ENCODE measurements around the gene CAPN5.

Gene CAPN5

DNA sequence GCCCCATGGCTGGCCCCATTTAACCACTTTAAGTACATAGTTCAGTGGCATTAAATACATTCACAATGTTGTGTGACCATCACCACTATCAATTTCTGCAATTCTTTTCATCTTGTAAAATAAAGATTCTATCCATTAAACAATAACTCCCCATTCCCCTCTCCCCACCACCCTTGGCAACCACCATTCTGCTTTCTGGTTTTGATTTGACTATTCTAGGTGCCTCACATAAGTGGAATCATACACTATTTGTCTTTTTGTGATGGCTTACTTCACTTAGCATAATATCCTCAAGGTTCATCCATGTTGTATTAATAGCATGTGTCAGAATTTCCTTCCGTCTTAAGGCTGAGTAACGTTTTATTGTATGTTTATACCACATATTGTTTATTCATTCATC, 68.3 kb downstream of the CAPN5 start:
- DNase-seq (ENCODE audit: low spot score): no peak
- in situ Hi-C loops (cut with MboI; ENCODE audit: low pct_unique_long_range_greater_than_20kb, low sequenced_read_pairs, unreplicated experiment): no loop called here

DNA sequence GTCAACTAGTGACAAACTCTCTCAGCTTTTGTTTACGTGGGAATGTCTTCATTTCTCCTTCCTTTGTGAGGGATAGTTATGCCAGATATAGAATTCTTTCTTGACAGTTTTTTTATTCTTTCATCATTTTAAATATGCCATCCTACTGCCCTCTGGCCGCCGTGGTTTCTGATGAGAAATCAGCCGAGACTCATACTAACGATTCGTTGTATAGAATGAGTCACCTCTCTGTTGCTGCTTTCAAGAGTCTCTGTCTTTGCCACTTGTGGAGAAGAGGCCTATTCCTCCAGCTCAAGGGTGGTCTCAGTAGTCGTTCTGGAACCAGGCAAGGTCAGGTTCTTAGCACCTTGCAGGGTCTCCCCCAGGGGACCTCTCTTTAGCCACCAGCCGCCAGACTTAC, 69.3 kb downstream of the CAPN5 start:
- TF ChIP-seq CTCF (IDR thresholded peaks at IDR 0.05; ENCODE audit: extremely low read depth, insufficient read depth, missing control alignments): no peak
- no peak for DNase-seq (ENCODE audit: low spot score)
- in situ Hi-C loops (cut with MboI; ENCODE audit: low pct_unique_long_range_greater_than_20kb, low sequenced_read_pairs, unreplicated experiment): no loop called here

More for the DNA sequence above, 68.3 kb downstream of the CAPN5 start:
- TF ChIP-seq CTCF (IDR thresholded peaks at IDR 0.05; ENCODE audit: extremely low read depth, insufficient read depth, missing control alignments): no peak

DNA sequence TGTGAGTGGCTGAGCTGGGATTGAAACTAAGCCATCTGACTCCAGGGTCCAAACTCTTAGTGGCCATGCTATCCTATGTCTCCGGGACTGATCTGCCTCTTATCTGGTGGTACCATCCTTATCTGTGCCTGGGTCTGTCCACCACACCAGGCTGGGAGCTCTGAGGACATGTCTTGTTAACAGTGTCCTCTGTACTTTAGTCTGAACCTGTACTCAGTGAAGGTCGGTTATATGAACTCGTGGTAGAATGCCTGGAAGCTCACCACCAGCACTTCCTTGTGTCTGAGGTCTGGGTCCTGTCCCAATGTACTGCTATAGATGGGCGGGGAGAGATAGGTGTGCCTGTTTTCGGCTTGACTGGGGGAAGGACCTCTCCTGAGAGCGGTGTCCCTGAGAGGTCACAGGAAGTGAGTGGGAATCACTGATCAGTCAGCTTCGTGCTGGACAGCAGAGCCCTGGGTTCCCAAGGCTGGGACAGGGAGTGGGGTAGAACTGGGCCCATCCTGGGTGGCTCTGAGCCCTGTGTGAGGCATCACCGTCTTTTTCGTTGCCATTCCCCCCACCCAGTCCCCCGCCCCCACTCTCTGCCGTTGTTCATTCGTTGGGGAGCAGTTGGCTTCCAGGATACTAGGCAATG, 70.1 kb downstream of the CAPN5 start:
- in situ Hi-C loops (cut with MboI; ENCODE audit: low pct_unique_long_range_greater_than_20kb, low sequenced_read_pairs, unreplicated experiment): no loop called here
- no peak for TF ChIP-seq CTCF (IDR thresholded peaks at IDR 0.05; ENCODE audit: extremely low read depth, insufficient read depth, missing control alignments)
- no peak for DNase-seq (ENCODE audit: low spot score)

DNA sequence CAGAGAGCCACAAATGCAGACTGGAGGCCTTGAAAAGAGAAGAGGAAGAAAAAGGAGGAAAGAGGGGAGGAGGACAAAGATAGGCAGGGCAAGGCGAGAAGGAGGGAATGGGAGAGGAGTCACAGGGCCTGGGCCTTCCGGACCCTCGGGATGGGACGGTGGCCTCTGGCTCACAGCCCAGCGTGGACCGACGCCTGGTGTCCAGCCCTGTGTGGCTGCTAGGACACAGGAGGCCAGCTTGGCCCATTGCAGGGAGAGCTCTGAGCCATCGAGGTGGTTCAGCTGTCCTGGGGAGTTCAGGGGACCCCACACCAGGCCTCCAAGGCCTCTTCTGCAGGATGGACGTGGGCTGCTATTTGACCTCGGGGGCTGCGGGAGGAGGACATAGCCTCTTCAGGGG, 70.7 kb downstream of the CAPN5 start:
- TF ChIP-seq CTCF (IDR thresholded peaks at IDR 0.05; ENCODE audit: extremely low read depth, insufficient read depth, missing control alignments): no peak
- DNase-seq (ENCODE audit: low spot score): no peak
- in situ Hi-C loops (cut with MboI; ENCODE audit: low pct_unique_long_range_greater_than_20kb, low sequenced_read_pairs, unreplicated experiment): no loop called here

- DNase-seq (ENCODE audit: low spot score): no peak
- no peak for TF ChIP-seq CTCF (IDR thresholded peaks at IDR 0.05; ENCODE audit: extremely low read depth, insufficient read depth, missing control alignments)
- in situ Hi-C loops (cut with MboI; ENCODE audit: low pct_unique_long_range_greater_than_20kb, low sequenced_read_pairs, unreplicated experiment): no loop called here
These were observed 71.4 kb downstream of the CAPN5 start for GRCh38 chr11:77138106-77138649.

DNA sequence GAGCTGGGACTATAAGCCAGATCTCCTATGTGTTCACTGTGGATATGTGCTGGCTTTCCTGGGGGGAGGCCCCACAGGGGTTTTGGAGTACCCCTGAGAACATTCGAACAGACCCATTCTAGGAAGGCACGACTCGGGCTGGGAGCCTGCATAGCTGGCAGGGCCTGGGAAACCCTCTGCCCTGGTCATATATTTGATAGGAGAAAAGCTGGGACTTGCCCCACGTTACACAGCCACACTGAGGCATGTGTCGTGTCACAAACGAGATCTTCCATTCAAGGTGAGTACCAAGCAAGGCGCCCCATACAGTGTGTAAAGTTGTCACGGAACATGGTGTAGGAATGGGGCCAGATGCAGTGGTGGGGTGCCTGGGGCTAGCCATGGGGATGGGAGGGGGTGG, 72.4 kb downstream of the CAPN5 start:
- DNase-seq (ENCODE audit: low spot score): no peak
- in situ Hi-C loops (cut with MboI; ENCODE audit: low pct_unique_long_range_greater_than_20kb, low sequenced_read_pairs, unreplicated experiment): no loop called here

More for the DNA sequence above, 72.4 kb downstream of the CAPN5 start:
- no peak for TF ChIP-seq CTCF (IDR thresholded peaks at IDR 0.05; ENCODE audit: extremely low read depth, insufficient read depth, missing control alignments)
